ENCODE data around the gene DENND5B.
"Not testable (repeated sequence)": the region's sequence is repeated elsewhere in the genome, so short reads cannot be mapped to it uniquely, and the experiment has no call there.

Gene DENND5B

GRCh38 chr12:31590642-31591379 is at the start of gene DENND5B:
TSS of gene DENND5B (minus strand) at chr12:31591136. CDS start at chr12:31590832, 304 bp downstream.
- peak; percentile 42 for DNase-seq (ENCODE audit: low read depth)

- no peak for DNase-seq (ENCODE audit: low read depth)
Observed at GRCh38 chr12:31634620-31635019, 43.7 kb upstream of the DENND5B start.

GRCh38 chr12:31633464-31633863 is 42.5 kb upstream of the DENND5B start:
- DNase-seq (ENCODE audit: low read depth): no peak

- DNase-seq (ENCODE audit: low read depth): no peak
Observed at GRCh38 chr12:31631809-31632208, 40.9 kb upstream of the DENND5B start.

GRCh38 chr12:31631023-31631724 is 40.2 kb upstream of the DENND5B start:
- DNase-seq (ENCODE audit: low read depth): no peak

- no peak for DNase-seq (ENCODE audit: low read depth)
Observed at GRCh38 chr12:31629756-31630732, 39.1 kb upstream of the DENND5B start.

- no peak for DNase-seq (ENCODE audit: low read depth)
Observed at GRCh38 chr12:31627456-31628054, 36.6 kb upstream of the DENND5B start.

- DNase-seq (ENCODE audit: low read depth): no peak
Observed at GRCh38 chr12:31626270-31626995, 35.5 kb upstream of the DENND5B start.

GRCh38 chr12:31622038-31622437 is 31.1 kb upstream of the DENND5B start:
- DNase-seq (ENCODE audit: low read depth): no peak

- no peak for DNase-seq (ENCODE audit: low read depth)
Observed at GRCh38 chr12:31620311-31620710, 29.4 kb upstream of the DENND5B start.

- DNase-seq (ENCODE audit: low read depth): no peak
Observed at GRCh38 chr12:31618228-31619025, 27.5 kb upstream of the DENND5B start.

- DNase-seq (ENCODE audit: low read depth): no peak
Observed at GRCh38 chr12:31612819-31613218, 21.9 kb upstream of the DENND5B start.

GRCh38 chr12:31608299-31608698 is 17.4 kb upstream of the DENND5B start:
- not testable (repeated sequence) for DNase-seq (ENCODE audit: low read depth)

- no peak for DNase-seq (ENCODE audit: low read depth)
Observed at GRCh38 chr12:31605531-31605930, 14.6 kb upstream of the DENND5B start.

GRCh38 chr12:31603546-31604009 is 12.6 kb upstream of the DENND5B start:
- DNase-seq (ENCODE audit: low read depth): no peak

GRCh38 chr12:31600750-31601149 is 9.8 kb upstream of the DENND5B start:
- DNase-seq (ENCODE audit: low read depth): no peak

GRCh38 chr12:31600252-31600651 is 9.3 kb upstream of the DENND5B start:
- DNase-seq (ENCODE audit: low read depth): no peak

GRCh38 chr12:31599053-31599452 is 8.1 kb upstream of the DENND5B start:
- DNase-seq (ENCODE audit: low read depth): no peak

GRCh38 chr12:31597066-31597465 is 6.1 kb upstream of the DENND5B start:
- no peak for DNase-seq (ENCODE audit: low read depth)

GRCh38 chr12:31594681-31595080 is 3.7 kb upstream of the DENND5B start:
- no peak for DNase-seq (ENCODE audit: low read depth)
